HG02973 (cell line): ENCODE measurements around the gene MRPS2.

Source experiments
- ATAC-seq: cut with Tn5 transposase; IDR thresholded peaks from one replicate; pipeline ENCODE4 v1.9.1; 2021; ENCODE audit warnings: moderate library complexity; ENCODE audit not compliant: unreplicated experiment

The MRPS2 gene

DNA sequence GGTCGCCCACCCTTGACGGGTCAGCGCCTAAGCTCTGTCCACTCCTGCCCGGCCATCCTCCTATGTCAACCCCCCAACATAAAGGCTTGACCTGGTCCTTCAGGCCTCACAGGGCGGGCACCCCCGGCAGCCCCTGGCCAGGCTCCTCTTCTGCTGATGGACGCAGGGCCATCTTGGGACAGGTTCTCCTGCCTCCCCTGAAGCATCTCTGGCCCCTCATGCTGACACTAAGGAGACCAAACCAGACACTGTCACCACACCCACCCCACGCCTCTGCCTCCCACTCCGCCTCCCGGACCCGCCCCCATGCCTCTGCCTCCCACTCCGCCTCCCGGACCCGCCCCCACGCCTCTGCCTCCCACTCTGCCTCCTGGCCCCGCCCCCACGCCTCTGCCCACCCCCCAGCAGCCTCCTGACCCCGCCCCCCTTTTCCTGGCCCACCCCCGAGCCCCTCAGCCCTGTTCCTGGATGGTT, 52.3 kb downstream of the MRPS2 start:
- no peak for ATAC-seq
